Lower leg skin (tissue), 4 donors: ENCODE data around the gene NECTIN4. TPM values are rescaled to one million over a fixed set of nuclear protein-coding genes. Genes with fewer than 3 reads are reported as not detected.

Experiments used
- DNase-seq, 2 donors: peaks; one replicate each; pipeline ENCODE4 v3.0.0-alpha.2; 2019; ENCODE audit warnings: low spot score in 2 of 2
- H3K4me3 ChIP-seq: fragments of 200-600 bp; sonication (generic); 2 replicates; pipeline ENCODE4 v1.5.1; 2017; ENCODE audit warnings: mild to moderate bottlenecking, low read depth; ENCODE audit not compliant: poor library complexity, severe bottlenecking
- CTCF ChIP-seq, 3 donors: fragments of 450-650 bp; IDR thresholded peaks; one replicate each; pipeline ENCODE4 v1.5.1; 2016; ENCODE audit warnings: antibody characterized with exemption in 3 of 3, mild to moderate bottlenecking in 3 of 3, moderate library complexity in 2 of 3
- POLR2A ChIP-seq, 2 donors: fragments of 450-650 bp; IDR thresholded peaks; one replicate each; pipeline ENCODE4 v1.6.1; 2016 to 2017; ENCODE audit warnings: antibody characterized with exemption in 2 of 2, mild to moderate bottlenecking in 1 of 2, moderate library complexity in 1 of 2
- WGBS, 2 donors: methylation state at CpG; one replicate each; pipeline ENCODE4 v1.1.5; 2018; 5-methylcytosine and 5-hydroxymethylcytosine counted together
- intact Hi-C: fragments of 100-400 bp; cut with DNase I; formaldehyde crosslinking; loops from one replicate; pipeline ENCODE4 v1.15.0; 2023; ENCODE audit warnings: low total_unique reads
- total RNA-seq, 4 donors: library from RNA; depleted of rRNA; stranded (reverse); fragments of >200 nt; gene quantifications; one replicate each; pipeline ENCODE4 v1.1.0, GENCODE V29; 2016

Gene NECTIN4
- total RNA-seq, 4 donors from 2014 or later, result 176 to 239 (median 208) TPM

- H3K4me3 ChIP-seq, result no peak overlapping the region
- 81 to 85% methylated on average over 2 of the region's 2 CpGs for WGBS, 2 donors
- DNase-seq, result no peak
- TF ChIP-seq POLR2A (IDR thresholded peaks at IDR 0.05) (no peak), CTCF (IDR thresholded peaks at IDR 0.05) (no peak)
- intact Hi-C loops, result no loop called here
Measured at GRCh38 chr1:161114556-161114955, 25.2 kb upstream of the NECTIN4 start.

- TF ChIP-seq POLR2A (IDR thresholded peaks at IDR 0.05), result no peak
- TF ChIP-seq CTCF (IDR thresholded peaks at IDR 0.05), result no peak
- DNase-seq, result no peak
- WGBS, 2 donors, result 80 to 91% methylated on average over 1 of the region's 1 CpG
Measured at GRCh38 chr1:161113915-161114314, 24.6 kb upstream of the NECTIN4 start.

GRCh38 chr1:161111527-161111926 is 22.2 kb upstream of the NECTIN4 start:
- TF ChIP-seq POLR2A (IDR thresholded peaks at IDR 0.05) (no peak), CTCF (IDR thresholded peaks at IDR 0.05) (no peak)
- intact Hi-C loops, result no loop called here
- no peak for DNase-seq
- WGBS, 2 donors, result 76 to 91% methylated on average over 2 of the region's 2 CpGs
- no peak overlapping the region for H3K4me3 ChIP-seq

More at GRCh38 chr1:161113915-161114314, 24.6 kb upstream of the NECTIN4 start:
- intact Hi-C loops, result no loop called here
- H3K4me3 ChIP-seq, result no peak overlapping the region

GRCh38 chr1:161111117-161111516 is 21.8 kb upstream of the NECTIN4 start:
- DNase-seq, result no peak

GRCh38 chr1:161106431-161106830 is 17.1 kb upstream of the NECTIN4 start:
- H3K4me3 ChIP-seq, result no peak overlapping the region
- DNase-seq, result no peak
- intact Hi-C loops, result no loop called here
- no peak for TF ChIP-seq CTCF (IDR thresholded peaks at IDR 0.05)
- TF ChIP-seq POLR2A (IDR thresholded peaks at IDR 0.05), result no peak
- 96 to 100% methylated on average over 1 of the region's 1 CpG for WGBS, 2 donors

More at GRCh38 chr1:161111117-161111516, 21.8 kb upstream of the NECTIN4 start:
- no peak for TF ChIP-seq POLR2A (IDR thresholded peaks at IDR 0.05)
- no peak for TF ChIP-seq CTCF (IDR thresholded peaks at IDR 0.05)
- WGBS, 2 donors, result 96 to 100% methylated on average over 3 of the region's 3 CpGs
- intact Hi-C loops, result no loop called here
- no peak overlapping the region for H3K4me3 ChIP-seq

- 57 to 64% methylated on average over 2 of the region's 2 CpGs for WGBS, 2 donors
- no peak for DNase-seq
- TF ChIP-seq POLR2A (IDR thresholded peaks at IDR 0.05), result no peak
- no peak for TF ChIP-seq CTCF (IDR thresholded peaks at IDR 0.05)
- intact Hi-C loops, result no loop called here
- no peak overlapping the region for H3K4me3 ChIP-seq
Measured at GRCh38 chr1:161100556-161100955, 11.2 kb upstream of the NECTIN4 start.
